Measurements from ENCODE around the gene EPHB2.
"Not testable (repeated sequence)": the region's sequence is repeated elsewhere in the genome, so short reads cannot be mapped to it uniquely, and the experiment has no call there.

Gene EPHB2

GRCh38 chr1:22691031-22691753, 19.4 kb upstream of the EPHB2 start:
- DNase-seq: no peak

- no peak for DNase-seq
Measured at GRCh38 chr1:22694172-22694571, 16.5 kb upstream of the EPHB2 start.

DNA sequence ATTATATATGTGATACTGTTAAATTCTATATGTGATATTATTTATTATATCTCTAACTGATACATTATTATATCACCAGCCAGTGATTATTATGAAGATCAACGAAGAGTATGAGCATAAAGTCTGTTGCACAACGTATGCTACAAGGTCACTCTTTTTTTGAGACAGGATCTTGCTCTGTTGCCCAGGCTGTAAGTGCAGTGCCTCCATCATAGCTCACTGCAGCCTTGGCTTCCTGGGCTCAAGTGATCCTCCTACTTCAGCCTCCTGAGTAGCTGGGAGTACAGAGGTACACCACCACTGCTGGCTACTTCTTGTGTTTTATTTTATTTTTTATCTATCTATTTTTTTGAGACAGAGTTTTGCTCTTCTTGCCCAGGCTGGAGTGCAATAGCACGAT, 14.0 kb upstream of the EPHB2 start:
- DNase-seq: no peak

- no peak for DNase-seq
Measured at GRCh38 chr1:22697980-22698379, 12.7 kb upstream of the EPHB2 start.

- no peak for DNase-seq
Measured at GRCh38 chr1:22699681-22700520, 10.7 kb upstream of the EPHB2 start.

- DNase-seq: no peak
Measured at GRCh38 chr1:22702296-22703085, 8.1 kb upstream of the EPHB2 start.

DNA sequence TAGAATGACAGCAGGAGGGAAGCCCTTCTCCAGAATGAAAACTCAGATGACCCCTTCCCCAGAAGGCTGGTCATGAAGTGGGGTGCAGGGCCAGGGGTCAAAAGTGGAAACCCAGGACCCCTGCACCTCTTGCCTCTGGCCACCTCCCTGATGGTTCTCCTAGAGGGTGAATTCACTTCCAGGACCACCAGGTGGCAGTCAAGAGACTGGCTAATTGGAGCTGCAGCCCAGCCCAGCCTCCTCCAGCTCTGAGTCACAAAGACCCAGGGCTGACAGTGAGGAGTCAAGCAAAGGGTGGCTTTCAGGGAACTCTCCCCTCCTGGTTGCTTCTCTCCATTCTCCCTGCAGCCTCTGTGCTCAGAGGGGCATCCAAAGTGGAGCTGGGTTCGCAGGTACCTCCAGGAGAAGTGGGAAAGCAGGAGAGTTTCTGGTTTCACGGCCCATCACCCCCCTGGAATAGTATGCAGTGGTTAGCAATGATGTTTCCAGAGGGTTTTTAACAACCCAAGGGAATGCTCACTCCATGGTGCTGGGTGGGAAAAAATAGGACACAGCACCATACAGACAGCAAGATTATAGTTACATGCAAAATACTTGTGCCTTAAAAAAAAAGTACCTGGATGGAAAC, 6.1 kb upstream of the EPHB2 start:
- DNase-seq: peak; percentile 60 to 72

- DNase-seq: no peak
Measured at GRCh38 chr1:22705586-22705985, 5.1 kb upstream of the EPHB2 start.

DNA sequence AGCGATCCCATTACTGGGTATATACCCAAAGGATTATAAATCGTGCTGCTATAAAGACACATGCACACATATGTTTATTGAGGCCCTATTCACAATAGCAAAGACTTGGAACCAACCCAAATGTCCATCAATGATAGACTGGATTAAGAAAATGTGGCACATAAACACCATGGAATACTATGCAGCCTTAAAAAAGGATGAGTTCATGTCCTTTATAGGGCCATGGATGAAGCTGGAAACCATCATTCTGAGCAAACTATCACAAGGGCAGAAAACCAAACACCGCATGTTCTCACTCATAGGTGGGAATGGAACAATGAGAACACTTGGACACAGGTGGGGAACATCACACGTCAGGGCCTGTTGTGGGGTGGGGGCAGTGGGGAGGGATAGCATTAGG, 4.5 kb upstream of the EPHB2 start:
- not testable (repeated sequence) for DNase-seq

- DNase-seq: no peak
Measured at GRCh38 chr1:22708777-22709176, 1.9 kb upstream of the EPHB2 start.

- DNase-seq: no peak
Measured at GRCh38 chr1:22709227-22709626, 1.4 kb upstream of the EPHB2 start.

GRCh38 chr1:22709891-22710700, 543 bp upstream of the EPHB2 start:
- peak; percentile 13 to 20 for DNase-seq

- DNase-seq: no peak
Measured at GRCh38 chr1:22711071-22711470, 432 bp downstream of the EPHB2 start.

DNA sequence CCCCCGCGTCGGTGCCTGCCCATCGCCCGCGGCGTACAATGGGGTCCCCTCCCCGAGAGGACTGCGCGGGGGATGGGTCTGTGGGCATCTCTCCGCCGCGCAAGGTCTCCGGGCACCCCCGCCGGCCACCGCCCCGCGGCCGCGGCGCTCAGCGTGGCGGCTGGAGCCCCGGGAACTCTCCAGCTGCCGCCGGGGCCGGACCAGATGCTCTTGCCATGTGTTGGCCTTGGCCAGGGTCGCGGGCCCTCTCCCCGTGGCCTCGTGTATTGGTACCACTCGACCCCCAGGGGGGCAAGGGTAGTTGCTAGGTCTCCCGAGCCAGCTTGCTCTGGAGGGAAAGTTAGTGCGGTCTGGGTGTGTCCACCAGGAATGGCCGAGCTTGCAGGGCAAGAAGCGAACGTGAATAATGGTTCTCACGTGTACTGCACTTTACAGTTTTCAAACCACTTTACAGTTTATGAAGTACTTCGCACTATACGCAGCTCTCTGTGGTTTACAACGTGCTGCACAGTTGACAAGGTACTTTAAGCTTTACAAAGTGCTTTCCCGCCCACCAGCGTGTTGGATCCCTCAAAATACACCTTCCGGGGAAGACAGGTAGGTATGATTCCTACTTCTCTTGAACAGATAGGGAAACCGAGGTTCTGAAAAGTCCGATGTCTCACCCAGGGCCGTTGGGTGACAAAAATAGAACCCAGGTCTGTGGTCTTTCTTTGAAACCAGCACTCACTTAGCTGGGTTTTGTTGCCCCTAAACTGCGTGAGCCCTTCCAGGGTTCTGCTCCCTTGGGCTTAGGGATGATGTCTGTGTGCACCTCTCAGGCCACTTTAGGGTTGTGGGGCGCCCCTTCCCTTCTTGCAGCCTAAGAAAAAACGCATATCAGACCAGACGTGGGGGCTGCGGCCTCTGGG, 1.2 kb downstream of the EPHB2 start:
- DNase-seq: no peak

DNA sequence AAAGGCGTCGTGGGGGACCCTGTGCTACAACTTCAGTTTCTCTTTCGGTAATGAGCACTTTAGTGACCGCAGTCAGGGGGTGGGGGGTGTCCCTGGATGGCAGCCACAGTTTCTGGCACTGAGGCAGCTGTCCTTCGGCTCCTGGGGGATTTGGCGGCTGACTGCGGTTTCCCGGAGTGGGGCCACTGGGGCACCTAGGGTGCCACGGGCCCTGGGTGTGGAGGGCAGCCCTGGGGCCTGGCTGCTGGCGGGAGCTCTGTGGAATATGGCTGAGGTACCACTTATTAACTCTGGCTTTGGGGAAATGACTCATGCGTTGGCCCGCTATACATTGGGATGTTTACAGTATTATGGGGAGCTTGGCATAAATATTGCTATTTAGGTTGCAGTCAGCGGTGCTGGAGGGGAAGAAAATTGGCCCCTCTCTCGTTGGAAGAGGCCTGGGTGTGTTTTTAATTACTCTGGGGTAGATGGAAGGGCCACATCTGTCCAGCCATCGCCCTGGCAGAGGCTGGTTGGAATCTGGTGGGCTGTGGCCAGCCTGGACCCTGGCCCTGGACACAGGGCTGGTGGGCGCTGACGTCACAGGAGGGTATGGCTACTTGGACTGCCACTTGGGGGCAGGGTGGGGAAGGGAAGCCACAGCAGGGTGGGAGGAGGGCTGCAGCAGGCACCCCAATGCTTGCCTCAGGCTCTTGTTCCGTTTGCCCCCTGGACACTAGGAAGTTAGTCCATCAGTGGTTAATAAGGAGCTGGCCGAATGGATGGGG, 2.0 kb downstream of the EPHB2 start:
- DNase-seq: no peak

DNA sequence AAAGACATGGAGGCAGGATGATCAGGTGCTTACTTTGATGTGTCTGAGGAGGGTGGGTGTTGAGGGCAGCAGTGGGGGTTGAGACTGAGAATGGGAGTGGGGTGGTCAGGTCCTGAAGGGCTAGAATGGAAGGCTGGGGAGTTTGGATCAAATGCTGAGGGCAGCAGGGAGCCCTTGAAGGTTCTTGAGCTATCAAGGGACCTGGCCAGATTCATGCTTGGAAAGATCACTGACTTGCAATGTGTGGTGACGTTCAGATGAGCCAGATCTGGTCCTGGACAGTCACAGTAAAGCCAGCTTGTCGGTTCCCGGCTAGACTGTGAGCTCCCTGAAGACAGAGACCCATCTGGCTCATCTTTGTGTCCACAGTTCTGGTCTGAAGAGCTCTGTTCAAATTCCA, 3.8 kb downstream of the EPHB2 start:
- DNase-seq: no peak

GRCh38 chr1:22717037-22717760, 6.6 kb downstream of the EPHB2 start:
- DNase-seq: no peak

DNA sequence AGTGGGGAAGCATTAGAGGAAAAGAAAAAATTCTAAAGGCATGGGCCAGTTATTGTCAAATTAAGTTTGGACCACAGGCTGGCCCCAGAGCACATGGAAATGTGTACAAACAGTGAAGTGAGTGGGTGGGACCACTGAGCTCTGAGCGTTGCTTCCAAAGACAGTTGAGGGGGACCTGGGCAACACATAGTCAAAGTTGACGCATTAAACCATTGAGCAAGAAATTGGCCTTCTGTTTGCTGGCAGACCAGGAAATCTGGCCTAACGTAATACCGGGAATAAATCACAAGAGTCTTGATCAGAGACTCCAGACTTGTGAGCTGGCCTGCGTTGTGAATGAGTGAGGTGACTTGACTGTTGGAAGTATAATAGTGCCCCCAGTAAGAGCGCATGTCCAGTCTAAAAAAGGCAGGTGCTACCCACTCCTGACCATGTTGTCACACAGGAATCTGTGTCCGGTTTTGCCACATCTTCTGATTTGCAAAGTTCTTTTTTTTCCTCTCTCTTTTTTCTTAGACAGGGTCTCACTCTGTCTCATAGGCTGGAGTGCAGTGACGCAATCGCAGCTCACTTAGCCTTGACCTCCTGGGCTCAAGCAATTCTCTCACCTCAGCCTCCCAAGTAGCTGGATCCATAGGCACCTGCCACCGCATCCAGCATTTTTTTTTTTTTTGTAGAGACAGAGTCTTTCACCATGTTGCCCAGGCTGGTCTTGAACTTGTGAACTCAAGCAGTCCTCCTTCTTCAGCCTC, 10.7 kb downstream of the EPHB2 start:
- no peak for DNase-seq

Data from CD4-positive, alpha-beta T cell treated with Interleukin-4 for 1 hour (primary cell).